Activated B cell treated with CpG ODN at 0.5 μM for 24 hours (primary cell): ENCODE measurements around the gene PRM2. TPM values are rescaled to one million over a fixed set of nuclear protein-coding genes. Genes with fewer than 3 reads are reported as not detected.
"Not testable (repeated sequence)": the region's sequence is repeated elsewhere in the genome, so short reads cannot be mapped to it uniquely, and the experiment has no call there.

Source experiments
- ATAC-seq: fragments of 200-7000 bp; cut with Tn5 transposase; one replicate; pipeline ENCODE4 v1.10.0; 2021; ENCODE audit warnings: low read depth, mild to moderate bottlenecking, moderate library complexity
- CTCF ChIA-PET: fragments of 350-600 bp; sonication (Branson Sonifier 250); formaldehyde crosslinking; loops from one replicate; lab custom pipeline; 2021; ENCODE audit warnings: antibody characterized with exemption; lab: Charles Lee
- POLR2A ChIA-PET: fragments of 350-600 bp; sonication (Branson Sonifier 250); formaldehyde crosslinking; loops from one replicate; lab custom pipeline; 2021; ENCODE audit warnings: antibody characterized with exemption; lab: Charles Lee
- DNase-seq: peaks from one replicate; pipeline ENCODE4 v3.0.0; 2022
- H3K27ac Mint-ChIP-seq: one replicate; pipeline ENCODE4 v1.8.0; 2020; ENCODE audit warnings: mixed read lengths
- H3K27me3 Mint-ChIP-seq: one replicate; pipeline ENCODE4 v1.8.0; 2021; ENCODE audit warnings: mixed read lengths
- H3K36me3 Mint-ChIP-seq: one replicate; pipeline ENCODE4 v1.8.0; 2021; ENCODE audit warnings: low read depth, mixed read lengths
- H3K4me1 Mint-ChIP-seq: one replicate; pipeline ENCODE4 v1.8.0; 2021; ENCODE audit warnings: mixed read lengths
- H3K4me3 Mint-ChIP-seq: one replicate; pipeline ENCODE4 v1.8.0; 2020; ENCODE audit warnings: mild to moderate bottlenecking, mixed read lengths
- H3K9me3 Mint-ChIP-seq: one replicate; pipeline ENCODE4 v1.8.0; 2020; ENCODE audit warnings: mixed read lengths
- CTCF ChIP-seq: fragments of 200-600 bp; IDR thresholded peaks from one replicate; pipeline ENCODE4 v1.8.0; 2022; ENCODE audit warnings: antibody characterized with exemption, mild to moderate bottlenecking
- intact Hi-C: fragments of 100-400 bp; cut with micrococcal nuclease; formaldehyde crosslinking; loops from one replicate; pipeline ENCODE4 v1.15.1; 2024
- total RNA-seq: library from RNA; stranded (reverse); gene quantifications from 2 replicates; pipeline ENCODE4 v1.2.3, GENCODE V29; 2022

Gene PRM2
- total RNA-seq, 1 donor from 2014 or later, result not detected

GRCh38 chr16:11295672-11296071 is 19.4 kb upstream of the PRM2 start:
- DNase-seq, result no peak
- no peak for TF ChIP-seq CTCF
- peaks cover 70% of the 10 kb centered on the region for H3K4me1 Mint-ChIP-seq
- H3K27me3 Mint-ChIP-seq, result no peaks in the 10 kb centered on the region
- no peaks in the 10 kb centered on the region for H3K9me3 Mint-ChIP-seq
- POLR2A ChIA-PET, result interaction anchor here (2.0 to 5.7 kb wide), 2 partner anchors 13 to 39 kb away, joined by 11 to 197 read pairs; partner anchors contain the start of gene SOCS1
- intact Hi-C loops, result loop anchor here (2.0 to 5.0 kb wide), 2 partner anchors 17 to 218 kb away; no protein-coding TSS in a partner anchor
- no peak overlapping the region for H3K4me3 Mint-ChIP-seq
- CTCF ChIA-PET, result no interaction called here
- no peak for ATAC-seq
- no peaks in the 10 kb centered on the region for H3K36me3 Mint-ChIP-seq
- no peak overlapping the region for H3K27ac Mint-ChIP-seq

DNA sequence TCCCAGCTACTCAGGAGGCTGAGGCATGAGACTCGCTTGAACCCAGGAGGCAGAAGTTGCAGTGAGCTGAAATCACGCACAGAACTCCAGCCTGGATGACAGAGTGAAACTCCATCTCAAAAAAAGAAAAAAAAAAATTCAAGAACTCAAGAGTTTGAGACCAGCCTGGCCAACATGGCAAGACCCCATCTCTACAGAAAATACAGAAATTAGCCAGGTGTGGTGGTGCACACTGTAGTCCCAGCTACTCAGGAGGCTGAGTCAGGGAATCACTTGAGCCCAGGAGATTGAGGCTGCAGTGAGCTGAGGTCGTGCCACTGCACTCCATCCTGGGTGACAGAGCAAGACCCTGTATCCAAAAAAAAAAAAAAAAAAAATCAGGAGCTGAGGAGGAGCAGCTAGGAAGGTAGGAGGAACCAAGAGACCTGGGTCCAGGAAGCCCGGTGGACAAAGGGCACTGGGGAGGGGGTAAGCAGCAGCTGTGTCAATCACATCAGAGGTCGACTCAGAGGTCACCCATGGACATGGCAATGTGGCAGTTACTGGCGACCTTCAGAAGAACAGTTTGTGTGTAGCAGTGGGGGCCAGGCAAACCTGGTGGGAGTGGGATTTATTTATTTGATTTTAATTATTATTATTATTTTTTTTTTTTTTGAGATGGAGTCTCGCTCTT is 15.9 kb upstream of the PRM2 start:
- Mint-ChIP-seq H3K9me3 (no peaks in the 10 kb centered on the region), H3K27ac (no peak overlapping the region), H3K4me3 (no peak overlapping the region), H3K27me3 (no peaks in the 10 kb centered on the region), H3K4me1 (peaks cover 46% of the 10 kb centered on the region), H3K36me3 (no peaks in the 10 kb centered on the region)
- ATAC-seq (no peak), DNase-seq (no peak)
- intact Hi-C loops, result no loop called here
- CTCF ChIA-PET, result no interaction called here
- POLR2A ChIA-PET, result interaction anchor here (0.6 to 1.0 kb wide), 6 partner anchors 17 to 67 kb away, joined by 3 to 9 read pairs (median 4); no protein-coding TSS in a partner anchor
- TF ChIP-seq CTCF, result no peak

DNA sequence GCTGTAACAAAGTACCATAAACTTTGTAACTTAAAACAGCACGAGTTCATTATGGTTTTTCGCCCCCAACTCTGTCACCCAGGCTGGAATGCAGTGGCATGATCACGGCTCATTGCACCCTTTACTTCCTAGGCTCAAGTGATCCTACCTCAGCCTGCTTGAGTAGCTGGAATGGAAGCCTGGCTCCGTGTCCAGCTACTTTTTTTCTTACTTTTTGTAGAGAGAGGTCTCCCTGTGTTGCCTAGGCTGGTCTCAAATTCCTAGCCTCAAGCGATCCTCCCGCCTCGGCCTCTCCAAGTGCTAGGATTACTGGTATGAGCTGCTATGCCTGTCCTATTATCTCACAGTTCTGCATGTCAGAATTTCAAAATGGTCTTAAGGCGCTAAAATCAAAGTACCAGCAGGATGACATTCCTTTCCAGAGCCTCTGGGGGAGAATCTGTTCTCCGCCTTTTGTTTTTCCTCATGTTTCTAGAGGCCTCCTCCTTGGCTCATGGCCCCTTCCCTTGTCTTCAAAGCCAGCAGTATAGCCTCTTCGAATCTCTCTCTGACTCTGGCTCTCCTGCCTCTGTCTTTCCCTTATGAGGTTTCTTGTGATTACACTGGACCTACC is 14.9 kb upstream of the PRM2 start:
- H3K27ac Mint-ChIP-seq, result no peak overlapping the region
- no peaks in the 10 kb centered on the region for H3K36me3 Mint-ChIP-seq
- no peak overlapping the region for H3K4me3 Mint-ChIP-seq
- ChIA-PET CTCF (no interaction called here), POLR2A (interaction anchor here (0.7 to 1.0 kb wide), 2 partner anchors 20 to 37 kb away, joined by 3 to 4 read pairs; no protein-coding TSS in a partner anchor)
- ATAC-seq (no peak), DNase-seq (no peak)
- H3K9me3 Mint-ChIP-seq, result no peaks in the 10 kb centered on the region
- H3K27me3 Mint-ChIP-seq, result no peaks in the 10 kb centered on the region
- peaks cover 46% of the 10 kb centered on the region for H3K4me1 Mint-ChIP-seq
- intact Hi-C loops, result no loop called here
- TF ChIP-seq CTCF, result no peak

DNA sequence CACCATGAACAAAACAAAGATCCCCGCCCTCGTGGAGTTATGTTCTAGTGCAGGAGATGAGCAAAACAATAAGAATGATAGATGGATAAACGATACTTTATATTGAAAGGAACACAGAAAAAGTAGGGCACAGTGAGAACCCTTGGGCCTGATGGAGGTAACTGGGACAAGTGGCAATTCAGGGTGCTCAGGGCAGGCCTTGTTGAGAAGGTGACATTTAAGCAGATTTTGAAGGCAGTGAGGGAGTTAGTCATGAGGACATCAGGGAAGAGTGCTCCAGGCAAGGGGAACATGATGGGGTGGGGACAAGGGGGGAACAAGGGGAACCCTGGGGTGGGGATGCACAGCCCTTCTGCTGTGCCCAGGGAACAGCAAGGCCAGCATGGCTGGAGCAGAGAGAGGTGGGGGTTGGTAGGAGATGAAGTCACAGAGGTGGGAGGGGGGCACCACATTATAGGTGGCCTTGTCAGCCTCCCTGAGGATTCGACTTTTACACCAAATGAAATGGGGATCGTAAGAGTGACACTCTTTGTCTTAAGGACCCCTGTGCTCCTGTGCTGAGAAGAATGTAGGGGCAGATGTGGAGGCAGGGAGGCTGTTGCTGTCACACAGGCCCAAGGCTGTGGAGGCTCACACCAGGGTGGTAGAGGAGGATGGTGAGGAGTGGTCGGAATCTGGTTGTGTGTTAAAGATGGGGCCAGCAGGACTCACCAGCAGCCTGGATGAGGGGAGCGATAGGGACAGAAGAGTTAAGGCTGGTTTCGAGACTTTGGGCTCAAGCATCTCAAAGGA is 14.0 kb upstream of the PRM2 start:
- intact Hi-C loops, result no loop called here
- CTCF ChIA-PET, result no interaction called here
- Mint-ChIP-seq H3K27me3 (no peaks in the 10 kb centered on the region), H3K4me3 (no peak overlapping the region), H3K27ac (no peak overlapping the region), H3K36me3 (no peaks in the 10 kb centered on the region), H3K9me3 (no peaks in the 10 kb centered on the region), H3K4me1 (peaks cover 53% of the 10 kb centered on the region)
- DNase-seq, result no peak
- ATAC-seq, result no peak
- POLR2A ChIA-PET, result interaction anchor here (0.7 kb wide), 1 partner anchor 21 kb away, joined by 3 read pairs; no protein-coding TSS in a partner anchor
- no peak for TF ChIP-seq CTCF

DNA sequence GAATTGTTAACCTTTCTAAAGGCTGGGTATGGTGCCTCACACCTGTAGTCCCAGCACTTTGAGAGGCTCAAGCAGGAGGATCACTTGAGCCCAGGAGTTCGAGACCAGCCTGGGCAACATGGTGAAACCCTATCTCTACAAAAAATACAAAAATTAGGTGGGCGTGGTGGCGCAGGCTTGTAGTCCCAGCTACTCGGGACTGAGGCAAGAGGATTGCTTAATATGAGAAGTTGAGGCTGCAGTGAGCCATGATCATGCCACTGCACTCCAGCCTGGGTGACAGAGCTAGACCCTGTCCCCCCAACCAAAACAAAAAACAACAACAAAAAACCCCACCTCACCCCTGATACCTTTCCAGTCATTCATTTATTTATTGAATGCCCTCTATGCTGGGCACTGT is 13.4 kb upstream of the PRM2 start:
- peaks cover 47% of the 10 kb centered on the region for H3K4me1 Mint-ChIP-seq
- POLR2A ChIA-PET, result interaction anchor here (1.5 kb wide), 1 partner anchor 34 kb away, joined by 4 read pairs; the partner anchor contains the start of gene SOCS1
- H3K36me3 Mint-ChIP-seq, intact Hi-C loops, H3K4me3 Mint-ChIP-seq, H3K9me3 Mint-ChIP-seq, H3K27ac Mint-ChIP-seq, ATAC-seq, CTCF ChIA-PET, DNase-seq, H3K27me3 Mint-ChIP-seq: not testable (repeated sequence)
